Neural cell (in vitro differentiated cells): ENCODE results near the gene SDSL. TPM values are rescaled to one million over a fixed set of nuclear protein-coding genes. Genes with fewer than 3 reads are reported as not detected.

Source experiments
- H2AFZ ChIP-seq: fragments of 200-600, 300-800 bp; sonication (generic), shearing (Covaris generic); 2 replicates; pipeline ENCODE4 v1.6.0; 2014; ENCODE audit warnings: low read depth, mild to moderate bottlenecking, antibody characterized with exemption, low read length, moderate library complexity
- H3F3A ChIP-seq: fragments of 200-600 bp; shearing (Covaris generic); 2 replicates; pipeline ENCODE4 v1.6.1; 2016; ENCODE audit warnings: mild to moderate bottlenecking, moderate library complexity, mixed read lengths, antibody characterized with exemption, low read length; ENCODE audit not compliant: insufficient read depth, poor library complexity, severe bottlenecking
- H3K27ac ChIP-seq: fragments of 200-600, 300-800 bp; sonication (generic), shearing (Covaris generic); 2 replicates; pipeline ENCODE4 v1.5.1; 2014; ENCODE audit warnings: mild to moderate bottlenecking, low read length, moderate library complexity
- H3K27me3 ChIP-seq: fragments of 300-800, 200-600 bp; sonication (generic), shearing (Covaris generic); 2 replicates; pipeline ENCODE4 v1.6.0; 2014; ENCODE audit warnings: mild to moderate bottlenecking, low read depth, low read length, moderate library complexity; ENCODE audit not compliant: insufficient read depth
- H3K36me3 ChIP-seq: fragments of 300-800, 200-600 bp; sonication (generic), shearing (Covaris generic); 2 replicates; pipeline ENCODE4 v1.5.1; 2014; ENCODE audit warnings: mild to moderate bottlenecking, antibody characterized with exemption, low read length, moderate library complexity; ENCODE audit not compliant: insufficient read depth
- H3K4me2 ChIP-seq: fragments of 300-800, 200-600 bp; sonication (generic), shearing (Covaris generic); 2 replicates; pipeline ENCODE4 v1.6.0; 2014; ENCODE audit warnings: mild to moderate bottlenecking, low read length
- H3K4me3 ChIP-seq: fragments of 300-800, 200-600 bp; sonication (generic), shearing (Covaris generic); 2 replicates; pipeline ENCODE4 v1.5.1; 2014; ENCODE audit warnings: mild to moderate bottlenecking, low read length, moderate library complexity
- H3K79me2 ChIP-seq: fragments of 200-600 bp; shearing (Covaris generic); replicated peaks from 2 replicates; pipeline ENCODE4 v1.6.0; 2014; ENCODE audit warnings: mild to moderate bottlenecking, low read length, moderate library complexity; ENCODE audit not compliant: insufficient read depth
- H3K9ac ChIP-seq: fragments of 300-800, 200-600 bp; sonication (generic), shearing (Covaris generic); 2 replicates; pipeline ENCODE4 v1.6.1; 2016; ENCODE audit warnings: mild to moderate bottlenecking, low read length, mixed read lengths
- H3K9me2 ChIP-seq: fragments of 200-600 bp; shearing (Covaris generic); 2 replicates; pipeline ENCODE4 v1.6.1; 2016; ENCODE audit warnings: mild to moderate bottlenecking, low read length, mixed read lengths; ENCODE audit not compliant: insufficient read depth
- H3K9me3 ChIP-seq: fragments of 200-600, 300-800 bp; sonication (generic), shearing (Covaris generic); 2 replicates; pipeline ENCODE4 v1.6.1; 2016; ENCODE audit warnings: mild to moderate bottlenecking, mixed run types, low read length, moderate library complexity, mixed read lengths
- H4K20me1 ChIP-seq: fragments of 200-600 bp; shearing (Covaris generic); 2 replicates; pipeline ENCODE4 v1.6.1; 2016; ENCODE audit warnings: mild to moderate bottlenecking, mixed run types; ENCODE audit not compliant: insufficient read depth
- CTCF ChIP-seq: fragments of 450-650 bp; IDR thresholded peaks from 2 replicates; pipeline ENCODE4 v1.5.1; 2014; ENCODE audit warnings: antibody characterized with exemption, mild to moderate bottlenecking, moderate library complexity; ENCODE audit not compliant: poor library complexity, severe bottlenecking
- EP300 ChIP-seq: fragments of 450-650 bp; conservative IDR thresholded peaks from 2 replicates; pipeline ENCODE4 v1.6.1; 2014; ENCODE audit warnings: antibody characterized with exemption, mild to moderate bottlenecking, moderate library complexity; ENCODE audit not compliant: poor library complexity, severe bottlenecking
- EZH2 ChIP-seq: fragments of 200-600, 300-800 bp; shearing (Covaris generic), sonication (generic); IDR thresholded peaks from 2 replicates; pipeline ENCODE4 v1.6.1; 2014; ENCODE audit warnings: antibody characterized with exemption, low read length, borderline replicate concordance, mild to moderate bottlenecking; ENCODE audit not compliant: insufficient read depth, poor library complexity, severe bottlenecking
- MXI1 ChIP-seq: fragments of 450-650 bp; conservative IDR thresholded peaks from 2 replicates; pipeline ENCODE4 v1.6.1; 2014; ENCODE audit warnings: antibody characterized with exemption, mild to moderate bottlenecking; ENCODE audit not compliant: poor library complexity, severe bottlenecking
- POLR2AphosphoS5 ChIP-seq: IDR thresholded peaks from 2 replicates; pipeline ENCODE4 v1.6.1; 2012
- RAD21 ChIP-seq: fragments of 450-650 bp; conservative IDR thresholded peaks from 2 replicates; pipeline ENCODE4 v1.6.1; 2014; ENCODE audit warnings: antibody characterized with exemption, mild to moderate bottlenecking, moderate library complexity
- SMC3 ChIP-seq: fragments of 450-650 bp; conservative IDR thresholded peaks from 2 replicates; pipeline ENCODE4 v1.6.1; 2014; ENCODE audit warnings: antibody characterized with exemption, mild to moderate bottlenecking, moderate library complexity; ENCODE audit not compliant: poor library complexity
- TAF1 ChIP-seq: IDR thresholded peaks from 2 replicates; pipeline ENCODE4 v1.6.1; 2012; ENCODE audit warnings: low read depth
- polyA plus RNA-seq: library from polyadenylated mRNA; depleted of rRNA; stranded (reverse); fragments of >200 nt; gene quantifications from 2 replicates; pipeline ENCODE4 v1.2.3, GENCODE V29; 2014
- TF ChIP-seq, protein P1 (sequence below): IDR thresholded peaks from 2 replicates; pipeline ENCODE4 v1.6.1; 2012; ENCODE audit warnings: borderline replicate concordance

SDSL gene
- polyA plus RNA-seq, 1 donor from 2014 or later: 2.7 TPM

GRCh38 chr12:113391650-113392337 is 30.4 kb upstream of the SDSL start:
- Histone ChIP-seq H3K9ac (no peak overlapping the region), H3K9me2 (no peaks in the 10 kb centered on the region), H3K27ac (no peak overlapping the region), H3K4me2 (no peak overlapping the region), H3F3A (no peaks in the 10 kb centered on the region), H4K20me1 (no peaks in the 10 kb centered on the region), H3K27me3 (no peaks in the 10 kb centered on the region), H3K9me3 (no peaks in the 10 kb centered on the region), H2AFZ (no peak overlapping the region), H3K36me3 (no peaks in the 10 kb centered on the region), H3K4me3 (no peak overlapping the region), H3K79me2 (no peaks in the 10 kb centered on the region)
- TF ChIP-seq SMC3: no peak
- TF ChIP-seq EP300: no peak
- TF ChIP-seq, protein P1, sequence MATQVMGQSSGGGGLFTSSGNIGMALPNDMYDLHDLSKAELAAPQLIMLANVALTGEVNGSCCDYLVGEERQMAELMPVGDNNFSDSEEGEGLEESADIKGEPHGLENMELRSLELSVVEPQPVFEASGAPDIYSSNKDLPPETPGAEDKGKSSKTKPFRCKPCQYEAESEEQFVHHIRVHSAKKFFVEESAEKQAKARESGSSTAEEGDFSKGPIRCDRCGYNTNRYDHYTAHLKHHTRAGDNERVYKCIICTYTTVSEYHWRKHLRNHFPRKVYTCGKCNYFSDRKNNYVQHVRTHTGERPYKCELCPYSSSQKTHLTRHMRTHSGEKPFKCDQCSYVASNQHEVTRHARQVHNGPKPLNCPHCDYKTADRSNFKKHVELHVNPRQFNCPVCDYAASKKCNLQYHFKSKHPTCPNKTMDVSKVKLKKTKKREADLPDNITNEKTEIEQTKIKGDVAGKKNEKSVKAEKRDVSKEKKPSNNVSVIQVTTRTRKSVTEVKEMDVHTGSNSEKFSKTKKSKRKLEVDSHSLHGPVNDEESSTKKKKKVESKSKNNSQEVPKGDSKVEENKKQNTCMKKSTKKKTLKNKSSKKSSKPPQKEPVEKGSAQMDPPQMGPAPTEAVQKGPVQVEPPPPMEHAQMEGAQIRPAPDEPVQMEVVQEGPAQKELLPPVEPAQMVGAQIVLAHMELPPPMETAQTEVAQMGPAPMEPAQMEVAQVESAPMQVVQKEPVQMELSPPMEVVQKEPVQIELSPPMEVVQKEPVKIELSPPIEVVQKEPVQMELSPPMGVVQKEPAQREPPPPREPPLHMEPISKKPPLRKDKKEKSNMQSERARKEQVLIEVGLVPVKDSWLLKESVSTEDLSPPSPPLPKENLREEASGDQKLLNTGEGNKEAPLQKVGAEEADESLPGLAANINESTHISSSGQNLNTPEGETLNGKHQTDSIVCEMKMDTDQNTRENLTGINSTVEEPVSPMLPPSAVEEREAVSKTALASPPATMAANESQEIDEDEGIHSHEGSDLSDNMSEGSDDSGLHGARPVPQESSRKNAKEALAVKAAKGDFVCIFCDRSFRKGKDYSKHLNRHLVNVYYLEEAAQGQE: no peak
- no peak for TF ChIP-seq EZH2
- TF ChIP-seq CTCF: no peak

- TF ChIP-seq POLR2AphosphoS5 (no peak), MXI1 (no peak), EZH2 (no peak), EP300 (no peak), CTCF (no peak), RAD21 (no peak), SMC3 (no peak), TAF1 (no peak)
- TF ChIP-seq, protein P1: no peak
- Histone ChIP-seq H3K4me3 (no peak overlapping the region), H2AFZ (no peak overlapping the region), H3K9me2 (no peaks in the 10 kb centered on the region), H3K4me2 (no peak overlapping the region), H3K79me2 (no peaks in the 10 kb centered on the region), H4K20me1 (no peaks in the 10 kb centered on the region), H3F3A (no peaks in the 10 kb centered on the region), H3K27ac (no peak overlapping the region), H3K9me3 (no peaks in the 10 kb centered on the region), H3K9ac (no peak overlapping the region), H3K27me3 (no peaks in the 10 kb centered on the region), H3K36me3 (no peaks in the 10 kb centered on the region)
These were observed 29.7 kb upstream of the SDSL start for GRCh38 chr12:113392520-113392919.
